GM12872 (cell line): ENCODE data around the gene C12orf56.
A peak's percentile ranks its signal among the peaks of the same experiment; 100 is the strongest.

Experiments
- TF ChIP-seq, protein P1 (sequence below): IDR thresholded peaks from 3 replicates; pipeline ENCODE4 v1.5.1; 2011; ENCODE audit warnings: low read depth, mild to moderate bottlenecking, low read length, moderate library complexity; ENCODE audit not compliant: insufficient read depth

Gene C12orf56

DNA sequence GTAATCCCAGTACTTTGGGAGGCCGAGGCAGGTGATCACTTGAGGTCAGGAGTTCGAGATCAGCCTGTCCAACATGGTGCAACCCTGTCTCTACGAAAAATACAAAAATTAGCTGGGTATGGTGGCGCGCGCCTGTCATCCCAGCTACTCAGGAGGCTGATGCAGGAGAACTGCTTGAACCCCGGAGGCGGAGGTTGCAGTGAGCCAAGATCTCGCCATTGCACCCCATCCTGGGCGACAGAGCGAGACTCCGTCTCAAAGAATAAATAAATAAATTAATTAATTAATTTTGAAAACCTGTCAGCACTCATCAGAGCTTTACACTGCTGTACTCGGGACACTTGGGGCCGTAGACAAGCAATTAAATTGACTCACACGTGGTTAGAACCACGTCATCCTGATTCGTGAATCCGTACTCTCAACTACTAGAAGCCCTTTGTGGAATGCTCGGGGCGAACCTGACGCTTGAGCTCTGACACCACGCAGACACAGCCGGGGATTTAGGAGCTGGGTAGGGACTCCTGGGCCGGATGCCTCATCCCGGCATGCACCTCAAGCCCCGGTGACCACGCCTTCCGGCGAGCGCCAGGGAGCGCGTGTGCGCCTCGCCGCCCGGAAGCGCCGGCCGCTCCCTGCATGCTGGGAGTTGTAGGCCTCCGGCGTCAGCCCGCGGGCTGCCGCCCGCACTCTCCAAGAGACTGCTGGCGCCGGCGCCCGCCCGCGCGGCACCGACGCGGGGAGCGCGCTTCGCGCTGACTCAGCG is 13.3 kb upstream of the C12orf56 start, which contains the start of gene XPOT:
TSS of gene XPOT (plus strand) at position 686 of the 763 bp plus-strand sequence. CDS start 5,644 bp downstream, outside the sequence.
- TF ChIP-seq, protein P1, sequence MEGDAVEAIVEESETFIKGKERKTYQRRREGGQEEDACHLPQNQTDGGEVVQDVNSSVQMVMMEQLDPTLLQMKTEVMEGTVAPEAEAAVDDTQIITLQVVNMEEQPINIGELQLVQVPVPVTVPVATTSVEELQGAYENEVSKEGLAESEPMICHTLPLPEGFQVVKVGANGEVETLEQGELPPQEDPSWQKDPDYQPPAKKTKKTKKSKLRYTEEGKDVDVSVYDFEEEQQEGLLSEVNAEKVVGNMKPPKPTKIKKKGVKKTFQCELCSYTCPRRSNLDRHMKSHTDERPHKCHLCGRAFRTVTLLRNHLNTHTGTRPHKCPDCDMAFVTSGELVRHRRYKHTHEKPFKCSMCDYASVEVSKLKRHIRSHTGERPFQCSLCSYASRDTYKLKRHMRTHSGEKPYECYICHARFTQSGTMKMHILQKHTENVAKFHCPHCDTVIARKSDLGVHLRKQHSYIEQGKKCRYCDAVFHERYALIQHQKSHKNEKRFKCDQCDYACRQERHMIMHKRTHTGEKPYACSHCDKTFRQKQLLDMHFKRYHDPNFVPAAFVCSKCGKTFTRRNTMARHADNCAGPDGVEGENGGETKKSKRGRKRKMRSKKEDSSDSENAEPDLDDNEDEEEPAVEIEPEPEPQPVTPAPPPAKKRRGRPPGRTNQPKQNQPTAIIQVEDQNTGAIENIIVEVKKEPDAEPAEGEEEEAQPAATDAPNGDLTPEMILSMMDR = no peak

DNA sequence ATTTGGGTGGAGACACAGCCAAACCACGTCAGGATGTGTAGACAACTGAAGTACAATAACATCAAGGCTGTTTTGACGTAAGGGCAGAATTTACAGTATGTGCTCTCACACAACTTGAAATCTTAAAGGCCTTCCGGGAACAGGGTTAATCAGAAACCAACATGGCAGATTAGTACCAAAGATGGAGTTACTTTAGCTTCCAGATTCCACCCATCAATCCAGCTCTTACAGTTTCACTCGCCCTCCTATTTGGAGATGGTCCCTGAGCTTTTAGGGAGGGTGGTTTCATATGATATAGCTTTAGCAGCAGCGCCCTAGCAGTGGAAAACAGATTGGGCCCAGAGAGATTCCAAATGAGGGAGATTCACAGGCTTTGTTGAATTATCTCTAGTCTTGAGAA is 11.6 kb upstream of the C12orf56 start:
- TF ChIP-seq, protein P1 = no peak

DNA sequence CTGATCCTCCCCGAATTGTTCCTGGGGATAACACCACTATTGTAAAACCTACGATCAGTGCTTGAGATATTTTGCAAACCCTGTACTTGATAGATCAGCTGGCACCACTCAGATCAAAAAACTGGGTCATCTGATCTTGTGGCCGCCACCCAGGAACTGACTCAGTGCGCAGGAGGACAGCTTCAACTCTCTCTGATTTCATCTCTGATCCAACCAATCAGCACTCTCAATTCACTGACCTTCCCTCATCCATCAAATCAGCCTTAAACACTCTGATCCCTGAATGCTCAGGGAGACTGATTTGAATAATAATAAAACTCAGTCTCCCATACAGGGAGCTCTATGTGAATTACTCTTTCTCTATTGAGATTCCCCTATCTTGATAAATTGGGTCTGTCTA is 9.5 kb upstream of the C12orf56 start:
- TF ChIP-seq, protein P1 = no peak

DNA sequence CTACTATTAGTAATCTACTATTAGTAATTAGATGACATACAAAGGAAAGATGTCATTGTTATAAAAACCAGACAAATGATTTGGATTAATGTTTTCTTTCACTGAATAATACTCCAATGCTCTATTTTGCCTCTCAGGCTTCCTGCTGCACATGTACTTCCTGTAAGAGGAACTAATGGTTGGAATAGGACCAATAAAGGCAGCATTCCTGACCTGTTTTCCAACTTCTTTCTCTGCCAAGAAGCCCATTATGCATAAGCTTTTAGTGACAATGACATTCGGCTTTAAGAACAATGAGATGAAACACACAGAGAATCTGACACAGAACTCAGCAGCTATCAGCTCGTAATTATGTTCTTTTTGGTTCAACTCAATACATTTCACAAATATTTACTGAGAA is 5.2 kb upstream of the C12orf56 start:
- TF ChIP-seq, protein P1 = no peak

DNA sequence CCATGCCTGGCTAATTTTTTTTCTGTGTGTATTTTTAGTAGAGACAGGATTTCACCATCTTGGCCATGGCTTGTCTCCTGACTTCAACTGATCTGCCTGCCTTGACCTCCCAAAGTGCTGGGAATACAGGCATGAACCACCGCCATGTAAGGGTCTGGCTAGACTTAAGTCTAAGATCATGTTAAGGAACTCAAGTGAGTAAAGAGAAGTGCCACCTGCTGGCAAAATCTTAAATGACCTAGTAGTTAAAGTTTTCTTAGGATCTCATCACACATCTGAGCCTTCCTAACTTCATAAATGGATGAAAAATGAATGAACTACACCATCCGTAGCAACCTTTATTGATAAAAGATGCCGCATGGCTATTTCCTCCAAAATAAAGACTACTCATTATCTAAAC is 1.7 kb upstream of the C12orf56 start:
- TF ChIP-seq, protein P1 = peak; percentile 31; the same call in 1 of the 3 replicates

DNA sequence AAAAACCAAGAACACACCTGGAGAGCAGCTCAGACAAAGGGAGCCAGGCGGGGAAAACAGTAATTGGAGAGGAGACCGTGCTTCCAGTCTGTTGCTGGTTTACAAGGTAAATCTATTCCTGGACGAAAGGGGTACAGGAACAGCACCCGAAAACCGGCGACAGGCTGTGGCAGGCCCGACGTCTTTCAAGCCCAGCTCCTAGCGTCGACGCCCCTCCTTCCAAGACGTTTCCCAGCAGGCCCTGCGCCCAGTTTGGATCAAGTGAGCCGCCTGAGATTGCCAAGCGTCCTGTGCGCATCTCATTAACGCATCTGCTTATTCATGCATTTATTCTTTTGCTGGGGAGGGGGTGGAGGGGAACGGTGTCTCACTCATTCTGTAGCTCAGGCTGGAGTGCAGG is 1.4 kb downstream of the C12orf56 start:
- TF ChIP-seq, protein P1 = no peak

DNA sequence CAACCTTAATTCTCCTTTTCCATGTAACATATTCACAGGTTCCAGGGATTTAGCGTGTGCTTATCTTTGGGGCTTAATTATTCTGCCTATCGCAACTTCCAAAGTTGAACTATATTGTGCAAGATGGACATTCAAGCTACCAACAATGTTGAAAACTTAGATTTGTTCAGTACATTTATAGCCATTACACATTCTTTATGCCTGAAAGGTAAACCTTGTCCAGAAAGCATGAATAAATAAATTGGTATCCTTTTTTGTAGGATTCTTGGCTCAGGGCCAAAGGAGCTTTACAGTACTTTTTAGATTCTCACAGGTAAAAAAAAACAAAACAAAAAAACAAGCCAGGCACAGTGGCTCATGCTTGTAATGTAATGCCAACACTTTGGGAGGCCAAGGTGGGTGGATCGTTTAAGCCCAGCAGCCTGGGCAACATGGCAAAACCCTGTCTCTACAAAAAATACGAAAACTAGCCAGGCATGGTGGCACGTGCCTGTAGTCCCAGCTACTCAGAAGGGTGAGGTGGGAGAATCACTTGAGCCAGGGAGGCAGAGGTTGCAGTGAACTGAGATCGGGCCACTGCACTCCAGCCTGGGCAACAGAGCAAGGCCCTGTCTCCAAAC is 3.3 kb downstream of the C12orf56 start:
- TF ChIP-seq, protein P1 = no peak
